CD1c-positive myeloid dendritic cell (primary cell): ENCODE data around the gene GRB2.

Experiments
- DNase-seq: peaks from one replicate; pipeline ENCODE4 v3.0.0-alpha.2; 2016; ENCODE audit errors: extremely low spot score

Gene GRB2

GRCh38 chr17:75414488-75414887, 9.0 kb upstream of the GRB2 start:
- no peak for DNase-seq

DNA sequence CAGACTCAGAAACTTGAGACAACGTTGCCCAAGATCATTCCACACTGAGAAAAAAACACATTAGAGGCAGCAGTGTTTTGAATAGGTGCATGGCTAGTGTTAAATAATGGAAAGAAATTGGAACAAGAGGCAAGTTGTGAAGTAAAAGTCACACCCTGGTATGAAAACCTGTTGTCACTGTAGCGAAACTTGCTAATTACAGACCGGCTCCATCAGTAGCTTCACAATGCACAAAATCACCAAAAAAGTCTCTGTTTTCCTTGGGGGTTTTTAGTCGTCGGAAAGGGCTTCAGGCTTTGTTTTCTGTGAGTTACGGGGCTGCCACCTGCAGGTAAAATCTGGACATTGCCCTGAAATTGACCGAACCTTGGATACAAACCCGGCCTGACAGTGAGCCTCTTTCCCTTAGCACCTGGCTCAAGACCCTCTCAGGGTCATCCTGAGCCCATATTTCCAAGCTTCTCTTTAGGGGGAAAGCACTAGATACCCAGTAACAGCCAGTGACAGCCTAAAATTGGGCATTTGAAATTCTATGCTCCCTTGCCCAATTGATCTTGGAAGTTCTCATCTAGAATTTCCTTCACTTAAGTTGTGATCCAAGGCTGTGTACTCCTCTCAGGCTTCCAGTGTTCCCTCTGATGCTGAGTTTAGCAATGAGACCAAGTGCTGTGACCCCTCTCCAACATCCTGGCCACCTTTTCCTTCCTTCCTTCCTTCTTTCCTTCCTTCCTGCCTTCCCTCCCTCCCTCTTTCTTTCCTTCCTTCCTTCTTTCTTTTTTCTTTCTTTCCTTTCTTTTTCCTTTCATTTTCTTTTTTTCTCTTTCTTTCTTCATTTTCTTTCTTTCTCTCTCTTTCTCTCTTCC, 7.2 kb upstream of the GRB2 start:
- peak; percentile 79 for DNase-seq

- DNase-seq = no peak
Observed at GRCh38 chr17:75411328-75412067, 6.0 kb upstream of the GRB2 start.

DNA sequence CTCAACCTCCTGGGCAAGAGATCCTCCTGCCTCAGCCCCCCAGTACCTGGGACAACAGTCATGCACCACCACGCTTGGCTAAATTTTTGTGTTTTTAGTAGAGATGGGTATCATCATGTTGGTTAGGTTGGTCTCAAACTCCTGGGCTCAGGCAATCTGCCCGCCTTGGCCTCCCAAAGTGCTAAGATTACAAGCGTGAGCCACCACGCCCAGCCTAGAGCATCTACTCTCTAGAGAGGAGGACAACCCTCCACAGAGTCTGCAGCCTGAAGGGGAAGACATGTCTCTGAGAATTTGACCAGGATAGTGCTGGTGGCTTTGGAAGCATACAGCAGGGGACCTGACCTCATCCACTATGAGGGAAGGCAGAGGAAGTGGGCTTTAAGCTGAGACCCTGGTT, 4.7 kb upstream of the GRB2 start:
- no peak for DNase-seq

DNA sequence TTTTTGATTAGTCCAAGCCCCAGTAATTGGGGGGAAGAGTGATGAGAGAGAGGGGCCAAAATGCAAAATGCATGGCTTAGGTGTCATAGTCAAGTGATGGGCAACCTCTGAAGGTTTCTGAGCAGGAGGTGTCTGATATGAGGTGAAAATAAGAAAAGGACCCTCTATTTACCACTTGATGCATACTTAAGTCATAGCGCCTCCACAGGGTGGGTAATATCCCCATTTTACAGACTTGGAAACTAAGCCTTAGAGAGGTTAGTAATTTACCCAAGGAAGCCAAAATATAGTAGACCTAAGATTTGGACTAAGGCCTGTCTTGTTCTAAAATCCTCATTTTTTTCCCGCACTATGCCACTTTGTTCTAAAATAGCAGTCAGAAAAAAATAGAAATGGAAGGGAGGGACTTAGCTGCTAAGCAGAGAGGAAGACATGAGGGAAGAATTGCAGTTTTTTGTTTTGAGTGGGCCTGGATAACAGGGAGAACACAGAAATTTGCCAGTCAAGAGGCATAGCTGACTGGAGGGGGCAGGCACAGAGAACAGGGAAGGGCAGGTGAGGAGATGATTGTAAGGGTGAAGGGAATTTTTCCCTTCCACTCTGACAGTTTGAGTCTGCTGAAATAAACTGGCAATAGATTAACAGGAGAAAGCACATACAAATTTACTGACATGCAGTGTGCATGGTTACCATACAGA, 2.3 kb upstream of the GRB2 start:
- no peak for DNase-seq

- DNase-seq = no peak
Observed at GRCh38 chr17:75406222-75406615, 741 bp upstream of the GRB2 start.

DNA sequence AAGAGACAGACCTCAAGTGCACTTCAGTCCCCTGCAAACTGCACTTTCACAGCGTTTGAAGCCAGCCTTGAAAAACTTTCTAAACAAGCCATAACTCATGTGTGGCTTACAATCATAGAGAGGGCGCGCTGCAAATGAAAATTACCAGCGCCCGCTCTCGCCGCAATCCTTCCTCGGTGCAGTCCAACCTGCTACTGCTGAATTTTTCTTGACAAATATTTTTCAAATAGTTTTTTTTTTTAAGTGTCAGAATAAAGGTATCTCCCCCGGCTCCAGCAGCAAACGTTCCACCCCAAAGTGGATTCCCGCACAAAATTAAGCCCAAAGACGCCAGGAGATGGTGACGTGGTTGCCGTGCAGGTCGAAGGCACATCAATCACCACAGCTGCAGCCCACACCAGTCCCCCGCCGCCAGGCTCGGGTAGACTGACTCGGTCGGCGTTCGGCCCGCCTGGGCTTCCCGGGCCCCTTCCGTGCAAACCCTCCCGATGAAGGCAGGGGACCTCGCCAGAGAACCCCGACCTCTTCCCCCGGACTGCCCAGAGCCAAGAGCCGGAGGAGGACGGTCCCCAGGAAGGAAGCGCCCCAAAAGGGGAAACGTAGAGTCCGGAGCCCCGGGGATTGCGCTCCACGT, 630 bp downstream of the GRB2 start:
- DNase-seq = peak; percentile 52

DNA sequence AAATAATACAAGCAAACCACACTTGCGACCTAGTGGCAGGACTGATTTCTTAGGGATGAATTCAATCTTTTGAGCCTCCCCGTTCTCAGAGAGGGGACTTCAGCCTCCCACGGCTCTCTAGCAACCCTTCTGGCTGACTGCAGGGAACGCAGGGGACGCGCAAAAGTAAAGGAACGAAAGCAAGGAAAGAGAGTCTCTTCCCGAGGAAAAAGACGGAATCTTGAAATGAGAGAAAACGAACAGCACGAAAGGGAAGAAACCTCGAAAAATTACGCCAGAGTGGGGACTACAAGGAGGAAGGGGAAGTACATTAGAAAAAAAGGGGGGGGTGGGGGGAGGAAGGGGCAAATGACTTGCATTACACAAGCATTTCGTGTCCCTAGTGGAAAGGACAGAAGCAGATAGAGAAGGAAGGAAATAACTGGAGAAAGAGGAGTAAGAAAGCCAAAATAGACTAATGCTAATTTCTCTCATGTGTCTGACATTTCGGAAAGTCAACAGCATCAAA, 1.2 kb downstream of the GRB2 start:
- DNase-seq = peak; percentile 92

- peak; percentile 28 for DNase-seq
Observed at GRCh38 chr17:75403131-75403530, 2.3 kb downstream of the GRB2 start.

DNA sequence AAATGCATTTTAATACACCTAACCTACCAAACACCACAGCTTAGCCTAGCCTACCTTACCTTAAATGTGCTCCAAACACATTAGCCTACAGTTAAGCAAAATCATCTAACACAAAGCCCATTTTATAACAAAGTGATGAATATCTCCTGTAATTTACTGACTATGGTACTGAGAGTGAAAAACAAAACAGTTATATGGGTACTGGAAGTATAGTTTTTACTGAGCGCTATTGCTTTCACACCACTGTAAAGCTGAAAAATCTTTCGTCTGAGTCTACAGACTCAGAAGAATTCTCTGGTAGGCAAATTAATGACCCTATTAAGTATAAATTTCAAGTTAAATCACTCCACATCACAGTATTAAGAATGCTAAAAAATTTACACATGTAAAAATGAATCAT, 3.5 kb downstream of the GRB2 start:
- DNase-seq = no peak

GRCh38 chr17:75400326-75400939, 5.0 kb downstream of the GRB2 start:
- no peak for DNase-seq

- DNase-seq = no peak
Observed at GRCh38 chr17:75398279-75398678, 7.2 kb downstream of the GRB2 start.

DNA sequence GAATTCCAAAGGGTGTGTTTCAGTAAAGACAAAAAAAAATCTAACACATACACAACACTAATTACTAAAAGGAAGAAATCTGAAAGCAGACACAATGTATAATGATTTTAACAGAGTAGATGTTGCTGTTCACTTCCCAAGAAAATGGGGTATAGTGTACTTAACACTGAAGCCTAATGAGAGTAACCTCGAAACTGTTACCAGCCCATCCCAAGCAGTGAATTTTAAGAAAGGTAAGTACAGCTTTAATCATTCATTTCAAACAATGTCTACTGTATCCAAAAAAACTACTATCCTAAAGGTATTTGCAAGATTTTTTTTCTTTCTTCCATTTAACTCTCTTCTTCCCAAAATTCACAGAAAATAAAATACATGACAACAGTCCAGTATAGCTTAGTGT, 8.3 kb downstream of the GRB2 start:
- no peak for DNase-seq

GRCh38 chr17:75396796-75397195, 8.7 kb downstream of the GRB2 start:
- DNase-seq = no peak

- DNase-seq = no peak
Observed at GRCh38 chr17:75396025-75396424, 9.5 kb downstream of the GRB2 start.

DNA sequence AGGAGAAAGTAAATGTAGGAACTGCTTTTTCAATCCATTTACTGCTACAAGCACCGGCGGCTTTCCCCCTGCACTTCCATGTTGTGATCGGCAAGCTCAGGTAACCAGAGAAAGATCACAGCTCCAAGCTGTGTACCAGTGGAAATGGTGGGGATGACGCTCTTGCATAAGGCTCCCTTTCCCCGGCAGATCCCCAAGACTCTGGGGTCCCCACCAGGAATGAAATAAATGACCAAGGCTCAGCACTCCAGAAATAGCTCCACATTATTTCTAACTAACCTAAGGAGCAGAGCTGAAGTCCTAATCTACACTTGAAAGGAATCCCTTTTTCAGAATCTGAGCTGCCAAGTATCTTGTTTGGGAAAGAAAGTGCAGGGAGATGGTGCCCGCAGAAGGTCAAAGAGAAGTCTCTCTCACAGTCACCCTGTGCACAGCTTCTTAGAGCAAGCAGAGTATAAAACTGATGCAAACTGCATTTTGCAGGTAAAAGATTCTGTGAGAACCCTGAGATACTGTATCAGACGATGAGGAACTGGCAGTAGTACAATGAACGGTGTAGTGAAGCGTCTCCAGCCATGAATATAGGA, 11.1 kb downstream of the GRB2 start:
- DNase-seq = no peak

DNA sequence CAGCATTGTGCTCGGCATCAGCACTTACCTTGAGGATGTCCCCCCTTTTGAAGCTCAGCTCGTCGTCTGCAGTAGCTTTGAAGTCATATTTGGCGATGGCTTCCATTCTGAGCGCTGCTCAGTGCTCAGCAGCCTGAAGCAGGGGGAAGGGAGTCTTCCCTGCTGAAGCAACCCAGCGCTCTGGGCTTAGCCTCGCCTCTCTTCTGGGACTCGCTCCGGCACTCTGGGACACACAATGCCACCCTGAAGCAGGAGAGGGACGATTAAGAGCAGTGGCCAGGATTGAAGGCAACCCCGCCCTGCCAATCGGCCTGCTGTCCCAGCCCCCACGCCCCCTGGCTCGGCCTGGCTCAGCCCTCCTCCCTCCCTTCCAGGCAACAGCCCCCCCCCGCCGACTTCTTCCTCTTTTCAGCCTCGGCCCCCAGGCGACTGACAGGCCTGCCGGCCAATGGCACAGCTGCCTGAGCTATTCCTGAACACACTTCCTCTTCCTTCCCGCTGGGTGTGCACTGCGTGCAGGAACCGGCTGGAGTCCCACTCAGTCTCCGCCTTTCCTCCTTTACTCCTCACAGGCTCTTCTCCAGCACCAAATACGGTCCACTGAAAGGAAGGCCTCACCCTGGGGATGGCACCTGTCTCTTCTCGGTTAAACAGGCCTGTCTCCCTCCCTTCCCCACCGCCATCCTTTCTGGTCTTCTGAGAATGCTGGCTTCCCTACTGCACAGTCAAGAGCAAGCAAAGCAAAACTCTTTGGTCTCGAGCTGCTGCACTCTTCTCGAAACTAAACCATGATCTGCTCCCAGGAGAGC, 11.8 kb downstream of the GRB2 start:
- DNase-seq = peak; percentile 98

- DNase-seq = no peak
Observed at GRCh38 chr17:75392559-75392958, 12.9 kb downstream of the GRB2 start.

- DNase-seq = no peak
Observed at GRCh38 chr17:75390982-75391381, 14.5 kb downstream of the GRB2 start.

DNA sequence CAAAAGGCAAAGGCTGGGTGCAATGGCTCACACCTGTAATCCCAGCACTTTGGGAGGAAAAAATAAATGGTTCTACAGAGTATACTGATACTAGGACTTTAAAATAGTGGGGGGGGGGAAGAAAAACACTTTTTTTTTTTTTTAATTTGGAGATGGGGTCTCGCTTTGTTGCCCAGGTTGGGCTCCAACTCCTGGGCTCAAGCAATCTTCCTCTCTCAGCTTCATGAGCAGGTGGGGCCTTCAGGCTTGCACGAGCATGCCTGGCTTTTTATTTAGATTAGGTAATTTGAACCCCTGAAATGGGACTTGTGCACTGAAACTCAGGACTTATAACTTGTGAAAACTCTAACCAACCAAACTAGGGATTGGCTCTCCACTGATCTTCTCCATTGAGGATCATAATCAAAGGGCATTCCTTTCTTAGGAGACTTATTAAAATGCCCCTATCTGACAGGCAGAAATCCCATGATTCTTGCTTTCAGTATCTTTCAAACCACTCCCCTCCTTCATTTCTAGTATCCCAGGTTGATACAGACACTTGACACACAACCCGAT, 16.9 kb downstream of the GRB2 start:
- no peak for DNase-seq
